Mesenteric fat pad (tissue), 1 donor: ENCODE results near the gene METTL25. TPM values are rescaled to one million over a fixed set of nuclear protein-coding genes. Genes with fewer than 3 reads are reported as not detected.

ENCODE experiments used
- DNase-seq: peaks from one replicate; pipeline ENCODE4 v3.0.0-alpha.2; 2020; ENCODE audit warnings: low spot score
- total RNA-seq: library from RNA; stranded (reverse); fragmentation: NEBNext Ultra II Directional; extraction: Animal tissue kit (Norgen Biotek cat#: 25700); gene quantifications from one replicate; pipeline ENCODE4 v1.2.1, GENCODE V29; 2021
- donor health status: DM: yes; HTN: yes; CAD: no.

The METTL25 gene
- total RNA-seq, 1 donor from 2014 or later = 9.4 TPM

DNA sequence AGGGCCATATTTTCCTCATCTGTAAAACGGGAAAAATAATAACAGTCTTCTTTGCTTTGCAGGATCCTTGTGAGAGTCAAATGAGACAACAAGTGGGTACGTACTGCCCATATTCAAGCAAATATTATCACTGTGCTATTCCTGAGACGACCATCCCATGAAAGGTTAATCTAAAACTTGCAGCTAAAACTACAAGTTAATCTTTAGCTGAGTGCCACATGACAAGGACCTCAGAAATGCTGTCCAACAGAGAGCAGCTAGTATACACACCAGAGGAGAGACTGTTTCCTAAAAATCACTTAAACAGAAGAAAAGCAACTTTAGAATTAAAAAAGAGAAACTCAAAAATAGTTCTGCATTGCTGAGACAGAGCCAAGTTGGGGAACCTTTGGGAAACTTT is 165.7 kb downstream of the METTL25 start:
- no peak for DNase-seq

DNA sequence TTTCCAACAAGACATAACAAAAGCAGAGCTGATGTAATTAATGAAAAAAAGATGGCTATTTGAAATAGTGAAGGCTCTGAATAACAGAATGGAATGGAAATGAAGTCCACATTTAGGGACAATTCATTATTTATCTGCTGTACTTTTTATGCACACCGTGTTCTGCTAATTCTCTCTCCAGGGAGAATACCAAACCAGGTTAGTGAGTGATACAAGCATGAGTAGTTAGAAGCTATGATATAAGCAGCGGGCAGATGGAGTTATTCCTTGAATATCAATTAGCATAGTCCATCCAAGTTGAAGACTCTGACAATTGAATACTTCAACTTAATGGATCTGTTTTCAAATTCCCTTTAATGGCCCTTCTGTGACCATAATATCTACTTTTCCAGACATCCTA is 166.3 kb downstream of the METTL25 start:
- no peak for DNase-seq

DNA sequence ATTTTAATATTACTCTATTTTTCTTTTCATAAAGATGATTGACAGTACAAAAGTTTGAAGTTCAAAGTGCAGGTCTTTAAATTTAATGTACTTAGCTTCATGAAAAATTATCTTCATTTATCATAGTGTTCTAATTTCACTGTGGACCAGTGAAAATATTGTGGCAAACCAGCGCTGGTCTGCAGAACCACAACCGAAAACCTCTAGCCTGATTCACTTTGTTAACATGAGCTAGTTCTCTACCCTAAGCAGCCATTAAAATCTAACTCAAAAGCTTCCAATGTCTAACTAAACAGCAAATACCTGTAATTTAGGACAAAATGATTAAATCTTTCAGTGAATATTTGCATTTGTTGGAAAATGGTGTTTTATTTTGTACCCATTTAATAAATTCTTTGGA is 167.3 kb downstream of the METTL25 start:
- DNase-seq = no peak

DNA sequence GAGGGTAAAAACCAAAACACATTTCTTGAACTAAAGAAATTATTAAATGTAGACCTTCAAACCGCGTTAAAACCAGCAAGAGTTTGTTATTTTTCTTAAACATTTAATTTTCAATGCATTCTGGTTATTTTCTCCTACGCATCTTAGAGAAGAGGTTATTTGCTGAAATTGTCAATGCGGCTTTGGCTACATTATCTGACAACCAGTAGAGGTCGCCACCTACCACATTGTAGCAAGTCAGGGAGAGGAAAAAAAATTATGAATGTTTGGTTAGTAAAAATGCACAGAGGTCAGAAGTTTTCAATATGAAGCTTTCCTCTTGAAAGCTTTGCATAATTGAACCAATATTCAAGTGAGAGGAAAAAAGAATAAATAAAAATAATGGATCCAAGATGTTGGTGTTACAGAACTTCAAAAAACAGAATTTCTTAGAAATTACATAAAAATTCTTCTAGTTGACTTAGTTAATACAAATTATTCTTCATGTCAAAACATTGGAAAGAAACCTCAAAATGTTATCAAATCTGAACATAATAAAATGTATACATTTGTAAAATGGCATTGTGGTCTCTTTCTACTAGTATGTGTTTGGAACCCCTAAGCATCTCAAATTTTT is 168.9 kb downstream of the METTL25 start:
- no peak for DNase-seq

Other genes starting within 250 kb of the METTL25 start
- gene CCDC59, start 142 bp upstream of the METTL25 start, total RNA-seq = 39.0 TPM